CD4-positive, alpha-beta T cell treated with Interleukin-15 for 4 hours (primary cell): ENCODE results near the gene GPR160.
"Not testable (repeated sequence)": the region's sequence is repeated elsewhere in the genome, so short reads cannot be mapped to it uniquely, and the experiment has no call there.

Source experiments
- DNase-seq: peaks from one replicate; pipeline ENCODE4 v3.0.0-alpha.2; 2020; ENCODE audit warnings: low spot score

Gene GPR160

GRCh38 chr3:170111147-170111771 is 73.5 kb downstream of the GPR160 start:
- no peak for DNase-seq

GRCh38 chr3:170114165-170114564 is 76.4 kb downstream of the GPR160 start:
- DNase-seq = not testable (repeated sequence)

- DNase-seq = no peak
These were observed 79.3 kb downstream of the GPR160 start for GRCh38 chr3:170117134-170117533.

GRCh38 chr3:170128259-170128976 is 90.6 kb downstream of the GPR160 start:
- peak; percentile 3 for DNase-seq

- DNase-seq = no peak
These were observed 91.2 kb downstream of the GPR160 start for GRCh38 chr3:170128977-170129431.

GRCh38 chr3:170130532-170130931 is 92.7 kb downstream of the GPR160 start:
- no peak for DNase-seq

GRCh38 chr3:170132335-170132734 is 94.5 kb downstream of the GPR160 start:
- no peak for DNase-seq
